ACHN (cell line): Measurements from ENCODE around the gene METAP1D.
"Not testable (repeated sequence)": the region's sequence is repeated elsewhere in the genome, so short reads cannot be mapped to it uniquely, and the experiment has no call there.

Experiments
- DNase-seq: peaks from one replicate; pipeline ENCODE4 v3.0.0-alpha.2; 2015
- in situ Hi-C: cut with HindIII; loops from 2 replicates; pipeline ENCODE4 v1.10.0; 2017; ENCODE audit warnings: low sequenced_read_pairs, low pct_ligation_motif_present, low pct_unique_long_range_greater_than_20kb

METAP1D gene

GRCh38 chr2:172106108-172106961 is 106.6 kb downstream of the METAP1D start:
- DNase-seq: peak; percentile 79
- in situ Hi-C loops: loop anchor here (25.0 kb wide), 1 partner anchor 394 kb away; no protein-coding TSS in a partner anchor

GRCh38 chr2:172107690-172108586 is 108.2 kb downstream of the METAP1D start:
- in situ Hi-C loops: loop anchor here (25.0 kb wide), 1 partner anchor 396 kb away; no protein-coding TSS in a partner anchor
- DNase-seq: no peak

GRCh38 chr2:172108587-172108930 is 108.8 kb downstream of the METAP1D start:
- DNase-seq: no peak
- in situ Hi-C loops: loop anchor here (25.0 kb wide), 1 partner anchor 396 kb away; no protein-coding TSS in a partner anchor

GRCh38 chr2:172109256-172109987 is 109.7 kb downstream of the METAP1D start:
- in situ Hi-C loops: loop anchor here (25.0 kb wide), 1 partner anchor 397 kb away; no protein-coding TSS in a partner anchor

GRCh38 chr2:172109988-172110811 is 110.4 kb downstream of the METAP1D start:
- DNase-seq: no peak
- in situ Hi-C loops: loop anchor here (25.0 kb wide), 1 partner anchor 398 kb away; no protein-coding TSS in a partner anchor

More at GRCh38 chr2:172109256-172109987, 109.7 kb downstream of the METAP1D start:
- no peak for DNase-seq

- in situ Hi-C loops: loop anchor here (25.0 kb wide), 1 partner anchor 401 kb away; no protein-coding TSS in a partner anchor
- DNase-seq: peak; percentile 57
These were observed 113.9 kb downstream of the METAP1D start for GRCh38 chr2:172113617-172114016.

- in situ Hi-C loops: loop anchor here (25.0 kb wide), 1 partner anchor 402 kb away; no protein-coding TSS in a partner anchor
- not testable (repeated sequence) for DNase-seq
These were observed 114.4 kb downstream of the METAP1D start for GRCh38 chr2:172114176-172114575.

- in situ Hi-C loops: loop anchor here (25.0 kb wide), 1 partner anchor 402 kb away; no protein-coding TSS in a partner anchor
- DNase-seq: no peak
These were observed 114.8 kb downstream of the METAP1D start for GRCh38 chr2:172114579-172114978.

GRCh38 chr2:172116107-172116506 is 116.4 kb downstream of the METAP1D start:
- DNase-seq: no peak

GRCh38 chr2:172119089-172119488 is 119.3 kb downstream of the METAP1D start:
- in situ Hi-C loops: loop anchor here (25.0 kb wide), 1 partner anchor 407 kb away; no protein-coding TSS in a partner anchor
- peak; percentile 62 for DNase-seq

More at GRCh38 chr2:172116107-172116506, 116.4 kb downstream of the METAP1D start:
- in situ Hi-C loops: loop anchor here (25.0 kb wide), 1 partner anchor 404 kb away; no protein-coding TSS in a partner anchor

- DNase-seq: no peak
- in situ Hi-C loops: loop anchor here (25.0 kb wide), 1 partner anchor 408 kb away; no protein-coding TSS in a partner anchor
These were observed 120.4 kb downstream of the METAP1D start for GRCh38 chr2:172120118-172120517.

- in situ Hi-C loops: no loop called here
- DNase-seq: no peak
These were observed 128.7 kb downstream of the METAP1D start for GRCh38 chr2:172128484-172128883.

GRCh38 chr2:172129404-172129803 is 129.7 kb downstream of the METAP1D start:
- in situ Hi-C loops: no loop called here

More at GRCh38 chr2:172129404-172129803, 129.7 kb downstream of the METAP1D start:
- no peak for DNase-seq
